Type B pancreatic cell (in vitro differentiated cells): ENCODE data around the gene AMBRA1. TPM values are rescaled to one million over a fixed set of nuclear protein-coding genes. Genes with fewer than 3 reads are reported as not detected.
"Not testable (repeated sequence)": the region's sequence is repeated elsewhere in the genome, so short reads cannot be mapped to it uniquely, and the experiment has no call there.

Experiments used
- DNase-seq: peaks from one replicate; pipeline ENCODE4 v3.0.0; 2021; ENCODE audit warnings: mixed read lengths; ENCODE audit not compliant: unreplicated experiment; ENCODE audit errors: extremely low spot score
- H3K27ac Mint-ChIP-seq: 2 replicates; pipeline ENCODE4 v1.8.0; 2021; ENCODE audit warnings: mild to moderate bottlenecking, mixed read lengths
- H3K27me3 Mint-ChIP-seq: 2 replicates; pipeline ENCODE4 v1.8.0; 2021; ENCODE audit warnings: mixed read lengths
- H3K36me3 Mint-ChIP-seq: 2 replicates; pipeline ENCODE4 v1.8.0; 2021; ENCODE audit warnings: mixed read lengths
- H3K4me1 Mint-ChIP-seq: one replicate; pipeline ENCODE4 v1.8.0; 2021; ENCODE audit warnings: mixed read lengths; ENCODE audit not compliant: unreplicated experiment
- H3K4me3 Mint-ChIP-seq: 2 replicates; pipeline ENCODE4 v1.8.0; 2021; ENCODE audit warnings: mild to moderate bottlenecking, mixed read lengths
- H3K9me3 Mint-ChIP-seq: 2 replicates; pipeline ENCODE4 v1.8.0; 2021; ENCODE audit warnings: mixed read lengths
- total RNA-seq: library from RNA; stranded (reverse); gene quantifications from 2 replicates; pipeline ENCODE4 v1.2.1, GENCODE V29; 2021; ENCODE audit warnings: low replicate concordance
- TF ChIP-seq, protein P1 (sequence below): fragments of 200-600 bp; sonication (generic); conservative IDR thresholded peaks from 2 replicates; pipeline ENCODE4 v1.5.0; 2021; ENCODE audit warnings: antibody characterized with exemption, mild to moderate bottlenecking

Gene AMBRA1
- total RNA-seq, 1 donor from 2014 or later: 38.8 TPM

DNA sequence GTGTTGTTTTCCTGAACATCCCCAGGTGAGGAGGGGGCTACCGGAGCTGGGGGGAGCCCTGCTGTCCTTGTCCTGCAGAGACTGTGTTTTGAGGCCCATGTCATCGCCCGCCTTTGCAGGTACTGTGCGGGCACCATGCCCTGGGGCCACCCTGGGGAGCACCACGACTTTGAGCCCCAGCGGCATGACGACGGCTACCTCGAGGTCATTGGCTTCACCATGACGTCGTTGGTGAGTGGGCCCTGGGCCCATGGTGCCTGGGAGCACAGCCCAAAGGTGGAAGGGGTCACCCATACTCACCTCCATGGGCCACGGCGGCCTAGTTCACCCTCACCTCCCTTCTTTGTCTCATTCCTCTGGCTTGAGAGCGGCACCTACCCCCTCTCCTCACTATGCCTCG lies 219.0 kb downstream of the AMBRA1 start:
- Mint-ChIP-seq H3K9me3 (no peaks in the 10 kb centered on the region), H3K4me1 (peaks cover 7% of the 10 kb centered on the region), H3K36me3 (peaks cover 5% of the 10 kb centered on the region), H3K27ac (no peak overlapping the region), H3K4me3 (no peak overlapping the region), H3K27me3 (no peaks in the 10 kb centered on the region)
- no peak for DNase-seq
- TF ChIP-seq, protein P1, sequence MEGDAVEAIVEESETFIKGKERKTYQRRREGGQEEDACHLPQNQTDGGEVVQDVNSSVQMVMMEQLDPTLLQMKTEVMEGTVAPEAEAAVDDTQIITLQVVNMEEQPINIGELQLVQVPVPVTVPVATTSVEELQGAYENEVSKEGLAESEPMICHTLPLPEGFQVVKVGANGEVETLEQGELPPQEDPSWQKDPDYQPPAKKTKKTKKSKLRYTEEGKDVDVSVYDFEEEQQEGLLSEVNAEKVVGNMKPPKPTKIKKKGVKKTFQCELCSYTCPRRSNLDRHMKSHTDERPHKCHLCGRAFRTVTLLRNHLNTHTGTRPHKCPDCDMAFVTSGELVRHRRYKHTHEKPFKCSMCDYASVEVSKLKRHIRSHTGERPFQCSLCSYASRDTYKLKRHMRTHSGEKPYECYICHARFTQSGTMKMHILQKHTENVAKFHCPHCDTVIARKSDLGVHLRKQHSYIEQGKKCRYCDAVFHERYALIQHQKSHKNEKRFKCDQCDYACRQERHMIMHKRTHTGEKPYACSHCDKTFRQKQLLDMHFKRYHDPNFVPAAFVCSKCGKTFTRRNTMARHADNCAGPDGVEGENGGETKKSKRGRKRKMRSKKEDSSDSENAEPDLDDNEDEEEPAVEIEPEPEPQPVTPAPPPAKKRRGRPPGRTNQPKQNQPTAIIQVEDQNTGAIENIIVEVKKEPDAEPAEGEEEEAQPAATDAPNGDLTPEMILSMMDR: no peak

DNA sequence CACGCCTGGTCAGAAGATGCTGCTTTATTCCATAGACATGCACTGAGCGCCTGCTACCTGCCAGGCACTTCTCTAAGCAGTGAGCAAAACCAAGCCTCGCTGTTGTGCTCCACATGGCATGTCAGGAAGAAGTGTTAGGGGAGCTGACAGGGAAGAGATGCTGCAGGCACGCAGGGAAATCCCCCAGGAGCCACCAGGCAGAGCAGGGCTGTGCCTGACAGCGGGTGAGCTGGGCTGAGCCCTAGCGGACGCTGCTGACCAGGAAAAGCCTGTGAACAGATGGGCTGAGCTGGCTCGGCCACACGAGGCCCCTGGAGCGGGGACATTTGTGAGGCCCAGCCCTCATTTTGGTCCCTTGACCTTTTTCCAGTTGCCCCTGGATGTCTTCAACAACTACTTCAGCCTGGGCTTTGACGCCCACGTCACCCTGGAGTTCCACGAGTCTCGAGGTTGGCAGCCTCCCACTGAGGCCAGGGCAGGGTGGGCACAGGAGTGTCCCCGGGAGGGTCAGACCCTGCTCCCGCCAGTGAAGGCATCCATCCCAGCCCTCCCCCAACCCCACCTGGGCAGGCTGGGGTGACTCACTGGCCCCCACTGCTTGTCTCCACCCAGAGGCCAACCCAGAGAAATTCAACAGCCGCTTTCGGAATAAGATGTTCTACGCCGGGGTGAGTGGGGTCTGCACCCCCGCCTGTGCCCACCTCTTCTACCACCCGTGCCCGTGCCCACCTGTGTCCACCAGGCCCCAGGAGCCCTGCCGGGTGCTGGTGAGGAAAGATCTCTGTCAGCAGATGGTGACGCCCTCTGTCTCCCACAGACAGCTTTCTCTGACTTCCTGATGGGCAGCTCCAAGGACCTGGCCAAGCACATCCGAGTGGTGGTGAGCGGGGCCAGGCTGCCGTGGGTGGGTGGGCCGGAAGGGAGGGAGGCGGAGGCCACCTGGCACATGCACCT lies 219.8 kb downstream of the AMBRA1 start:
- TF ChIP-seq, protein P1: no peak
- Mint-ChIP-seq H3K4me1 (peaks cover 10% of the 10 kb centered on the region), H3K4me3 (no peak overlapping the region), H3K27me3 (no peaks in the 10 kb centered on the region), H3K27ac (no peak overlapping the region), H3K9me3 (no peaks in the 10 kb centered on the region), H3K36me3 (peaks cover 5% of the 10 kb centered on the region)
- no peak for DNase-seq

DNA sequence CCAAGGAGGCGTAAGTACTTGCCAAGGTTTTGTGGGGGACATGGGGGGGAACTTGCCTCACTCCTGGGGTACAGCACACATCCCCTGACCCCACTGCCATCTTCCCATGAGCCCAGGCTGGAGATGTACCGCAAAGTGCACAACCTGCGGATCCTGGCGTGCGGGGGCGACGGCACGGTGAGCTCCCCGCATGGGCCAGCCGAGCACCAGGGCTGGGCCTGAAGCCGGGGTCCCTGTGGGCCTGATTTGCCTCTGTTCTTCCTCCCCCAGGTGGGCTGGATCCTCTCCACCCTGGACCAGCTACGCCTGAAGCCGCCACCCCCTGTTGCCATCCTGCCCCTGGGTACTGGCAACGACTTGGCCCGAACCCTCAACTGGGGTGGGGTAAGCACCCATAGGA lies 221.3 kb downstream of the AMBRA1 start:
- H3K9me3 Mint-ChIP-seq, DNase-seq, H3K4me3 Mint-ChIP-seq, H3K27me3 Mint-ChIP-seq, H3K36me3 Mint-ChIP-seq, H3K27ac Mint-ChIP-seq: not testable (repeated sequence)
- peaks cover 10% of the 10 kb centered on the region for H3K4me1 Mint-ChIP-seq

DNA sequence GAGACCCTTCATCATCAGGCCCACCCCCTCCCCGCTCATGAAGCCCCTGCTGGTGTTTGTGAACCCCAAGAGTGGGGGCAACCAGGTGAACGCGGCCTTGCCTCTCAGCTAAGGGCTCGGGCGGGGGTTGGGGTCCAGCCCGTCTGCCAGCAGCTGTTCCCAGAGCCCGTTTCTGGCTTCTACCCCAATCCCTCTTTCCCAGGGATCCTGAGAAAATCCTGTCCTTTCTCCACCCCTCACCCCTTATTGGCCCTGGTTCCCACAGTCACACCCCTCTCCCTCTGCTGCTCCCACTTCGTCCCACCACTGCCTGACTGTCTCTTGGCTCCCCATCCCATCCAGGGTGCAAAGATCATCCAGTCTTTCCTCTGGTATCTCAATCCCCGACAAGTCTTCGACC lies 221.7 kb downstream of the AMBRA1 start:
- H3K9me3 Mint-ChIP-seq: no peaks in the 10 kb centered on the region
- H3K27me3 Mint-ChIP-seq: no peaks in the 10 kb centered on the region
- H3K36me3 Mint-ChIP-seq: no peaks in the 10 kb centered on the region
- TF ChIP-seq, protein P1: no peak
- DNase-seq: no peak
- peaks cover 10% of the 10 kb centered on the region for H3K4me1 Mint-ChIP-seq
- no peak overlapping the region for H3K27ac Mint-ChIP-seq
- H3K4me3 Mint-ChIP-seq: no peak overlapping the region

DNA sequence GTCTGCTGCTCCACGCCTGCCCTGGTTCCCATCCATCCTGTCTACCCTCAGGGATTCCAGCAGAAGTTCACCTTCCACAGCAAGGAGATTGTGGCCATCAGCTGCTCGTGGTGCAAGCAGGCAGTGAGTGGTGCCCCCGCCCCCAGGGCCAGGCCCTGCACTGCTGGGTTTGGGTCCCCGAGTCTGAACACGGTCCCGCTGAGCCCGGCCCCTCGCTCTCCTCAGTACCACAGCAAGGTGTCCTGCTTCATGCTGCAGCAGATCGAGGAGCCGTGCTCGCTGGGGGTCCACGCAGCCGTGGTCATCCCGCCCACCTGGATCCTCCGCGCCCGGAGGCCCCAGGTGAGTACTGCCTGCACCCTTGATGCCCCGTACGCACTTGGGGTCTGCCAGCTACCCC lies 222.6 kb downstream of the AMBRA1 start:
- H3K4me1 Mint-ChIP-seq: peaks cover 10% of the 10 kb centered on the region
- not testable (repeated sequence) for H3K27ac Mint-ChIP-seq, H3K36me3 Mint-ChIP-seq, H3K4me3 Mint-ChIP-seq, H3K27me3 Mint-ChIP-seq, DNase-seq, H3K9me3 Mint-ChIP-seq

DNA sequence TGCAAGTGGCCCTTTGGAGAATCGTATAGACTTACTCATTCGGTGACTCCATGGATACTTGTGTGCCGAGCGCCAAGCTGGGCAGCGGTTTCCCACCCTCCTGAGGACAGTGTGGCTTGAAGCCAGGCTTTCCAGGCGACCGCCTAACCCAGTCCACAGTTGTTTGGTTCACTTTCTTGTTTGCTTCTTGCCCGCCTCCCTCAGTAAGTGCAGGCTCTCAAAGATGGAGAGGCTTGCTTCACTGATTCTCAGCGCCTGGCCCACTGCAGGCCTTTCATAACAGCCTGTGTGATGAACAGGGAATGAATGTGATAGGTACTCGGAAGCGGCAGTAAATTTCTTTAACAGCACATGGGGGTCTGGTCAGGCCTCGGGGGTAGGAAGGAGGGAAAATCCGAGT lies 223.6 kb downstream of the AMBRA1 start:
- H3K4me3 Mint-ChIP-seq: no peak overlapping the region
- H3K27me3 Mint-ChIP-seq: no peaks in the 10 kb centered on the region
- H3K36me3 Mint-ChIP-seq: no peaks in the 10 kb centered on the region
- no peak for DNase-seq
- peaks cover 14% of the 10 kb centered on the region for H3K4me1 Mint-ChIP-seq
- TF ChIP-seq, protein P1: no peak
- H3K27ac Mint-ChIP-seq: no peak overlapping the region
- H3K9me3 Mint-ChIP-seq: no peaks in the 10 kb centered on the region
